ENCODE data around the gene ZNF827. TPM values are rescaled to one million over a fixed set of nuclear protein-coding genes. Genes with fewer than 3 reads are reported as not detected.

Gene ZNF827
- total RNA-seq, 1 experiment from 2014 or later = 19.1 TPM

- TF ChIP-seq ZFX (IDR thresholded peaks at IDR 0.05) = no peak
- no peak for TF ChIP-seq SP1 (IDR thresholded peaks at IDR 0.05; ENCODE audit: low read depth)
- no peak for TF ChIP-seq REST (IDR thresholded peaks at IDR 0.05; ENCODE audit: low read depth)
Observed at GRCh38 chr4:145976680-145977079, 38.1 kb upstream of the ZNF827 start (continued).

GRCh38 chr4:145960012-145960411 lies 21.4 kb upstream of the ZNF827 start:
- H3K9ac ChIP-seq (ENCODE audit: low read length) = no peak overlapping the region
- no peak overlapping the region for H2AFZ ChIP-seq (ENCODE audit: low read depth, low read length, poor library complexity, severe bottlenecking)
- POLR2A ChIA-PET = no interaction called here
- intact Hi-C loops (cut with micrococcal nuclease) = no loop called here
- no peaks in the 10 kb centered on the region for H3K36me3 ChIP-seq (ENCODE audit: control insufficient read depth in 1 of 2, insufficient read depth in 2 of 2, low read length in 2 of 2)
- peaks cover 0 to 7% of the 10 kb centered on the region in 2 experiments; a peak in 1 of 4 replicates for H3K9me3 ChIP-seq (ENCODE audit: control insufficient read depth in 1 of 2, insufficient read depth in 1 of 2, low read depth in 1 of 2, low read length in 2 of 2)
- H3K79me2 ChIP-seq (ENCODE audit: insufficient read depth, low read length) = no peaks in the 10 kb centered on the region
- H4K20me1 ChIP-seq (ENCODE audit: insufficient read depth) = no peaks in the 10 kb centered on the region
- CTCF ChIA-PET = no interaction called here
- no peak for ATAC-seq
- no peak overlapping the region for H3K4me3 ChIP-seq (replicated peaks in 1 of 2; ENCODE audit: low read depth in 1 of 2, low read length in 2 of 2)
- no peaks in the 10 kb centered on the region for H3K9me2 ChIP-seq (ENCODE audit: insufficient read depth)
- no peak overlapping the region for H3K4me2 ChIP-seq (ENCODE audit: low read length)
- H3K27me3 ChIP-seq (ENCODE audit: insufficient read depth, low read length) = no peaks in the 10 kb centered on the region
- peaks cover 10 to 20% of the 10 kb centered on the region in 2 experiments for H3K4me1 ChIP-seq (ENCODE audit: control insufficient read depth in 1 of 2, insufficient read depth in 2 of 2, low read length in 2 of 2)
- BruUV-seq (replicated peaks) = no TSS peak
- DNase-seq (ENCODE audit: low read depth, low spot score) = no peak
- TF ChIP-seq ELF1 (IDR thresholded peaks at IDR 0.05; ENCODE audit: borderline replicate concordance, low read depth) = no peak
- no peak for TF ChIP-seq ZFX (IDR thresholded peaks at IDR 0.05)
- TF ChIP-seq ATF3 (IDR thresholded peaks at IDR 0.05) = no peak
- TF ChIP-seq SRF (IDR thresholded peaks at IDR 0.05; ENCODE audit: low read depth) = no peak
- RAD21 ChIA-PET (ENCODE audit: low non-redundant PET in 1 of 2, low total read pairs in 2 of 2, uncharacterized antibody in 2 of 2, unreplicated experiment in 2 of 2) = no interaction called here
- H3K27ac ChIP-seq (ENCODE audit: low read depth, low read length) = no peak overlapping the region

Measured in HCT116 (cell line).